Urothelium cell line (cell line): ENCODE results near the gene CHCHD6.

ENCODE experiments used
- DNase-seq: peaks from one replicate; pipeline ENCODE4 v3.0.0; 2011; ENCODE audit warnings: low spot score, mixed read lengths
- FAIRE-seq: peaks from 2 replicates; lab custom pipeline; 2011; peaks lifted over from hg19 to GRCh38; lab: Jason Lieb, UNC

The CHCHD6 gene

GRCh38 chr3:126816986-126817777 is 113.1 kb downstream of the CHCHD6 start:
- no peak for FAIRE-seq
- DNase-seq: no peak

- DNase-seq (no peak), FAIRE-seq (no peak)
Measured at GRCh38 chr3:126817781-126818180, 113.7 kb downstream of the CHCHD6 start.

- FAIRE-seq (no peak), DNase-seq (no peak)
Measured at GRCh38 chr3:126818400-126819095, 114.5 kb downstream of the CHCHD6 start.

- FAIRE-seq (no peak), DNase-seq (no peak)
Measured at GRCh38 chr3:126826693-126827092, 122.7 kb downstream of the CHCHD6 start.

GRCh38 chr3:126827121-126827520 is 123.1 kb downstream of the CHCHD6 start:
- FAIRE-seq (no peak), DNase-seq (no peak)

- FAIRE-seq (no peak), DNase-seq (no peak)
Measured at GRCh38 chr3:126828306-126828705, 124.3 kb downstream of the CHCHD6 start.

- DNase-seq (no peak), FAIRE-seq (no peak)
Measured at GRCh38 chr3:126832933-126833332, 128.9 kb downstream of the CHCHD6 start.

GRCh38 chr3:126834596-126835471 is 130.8 kb downstream of the CHCHD6 start:
- DNase-seq: peak; percentile 46
- no peak for FAIRE-seq

- DNase-seq (no peak), FAIRE-seq (no peak)
Measured at GRCh38 chr3:126835472-126836219, 131.6 kb downstream of the CHCHD6 start.

- no peak for DNase-seq
- FAIRE-seq: no peak
Measured at GRCh38 chr3:126836220-126836860, 132.3 kb downstream of the CHCHD6 start.

- FAIRE-seq: no peak
- no peak for DNase-seq
Measured at GRCh38 chr3:126837773-126838172, 133.7 kb downstream of the CHCHD6 start.

GRCh38 chr3:126845920-126846715 is 142.1 kb downstream of the CHCHD6 start:
- no peak for DNase-seq
- FAIRE-seq: no peak

- DNase-seq (no peak), FAIRE-seq (no peak)
Measured at GRCh38 chr3:126847061-126847460, 143.0 kb downstream of the CHCHD6 start.

GRCh38 chr3:126848991-126849390 is 145.0 kb downstream of the CHCHD6 start:
- DNase-seq (no peak), FAIRE-seq (no peak)

- DNase-seq: no peak
- FAIRE-seq: no peak
Measured at GRCh38 chr3:126849768-126850167, 145.7 kb downstream of the CHCHD6 start.

GRCh38 chr3:126850370-126851085 is 146.5 kb downstream of the CHCHD6 start:
- peak; percentile 73 for DNase-seq
- no peak for FAIRE-seq

GRCh38 chr3:126851382-126851781 is 147.3 kb downstream of the CHCHD6 start:
- FAIRE-seq: no peak
- DNase-seq: no peak

GRCh38 chr3:126851934-126852333 is 147.9 kb downstream of the CHCHD6 start:
- no peak for DNase-seq
- FAIRE-seq: no peak

- FAIRE-seq (no peak), DNase-seq (no peak)
Measured at GRCh38 chr3:126852511-126852910, 148.5 kb downstream of the CHCHD6 start.
